WERI-Rb-1 (cell line): Measurements from ENCODE around the gene TRIM39.

Source experiments
- DNase-seq: peaks from one replicate; pipeline ENCODE4 v3.0.0-alpha.2; 2020
- H3K27ac ChIP-seq: fragments of 250-450 bp; sonication (Bioruptor Pico); 2 replicates; pipeline ENCODE4 v1.5.1; 2020; ENCODE audit warnings: mild to moderate bottlenecking, moderate library complexity
- H3K27me3 ChIP-seq: fragments of 250-450 bp; sonication (Bioruptor Pico); 2 replicates; pipeline ENCODE4 v1.5.1; 2021; ENCODE audit warnings: mild to moderate bottlenecking, low read depth, moderate library complexity; ENCODE audit not compliant: insufficient read depth, severe bottlenecking
- H3K36me3 ChIP-seq: fragments of 250-450 bp; sonication (Bioruptor Pico); 2 replicates; pipeline ENCODE4 v1.5.1; 2020; ENCODE audit warnings: mild to moderate bottlenecking, moderate library complexity
- H3K4me3 ChIP-seq: 2 replicates; pipeline ENCODE4 v1.5.1; 2011; ENCODE audit warnings: low read depth, mild to moderate bottlenecking, control low read depth, low read length
- H3K9me3 ChIP-seq: fragments of 250-450 bp; sonication (Bioruptor Pico); 2 replicates; pipeline ENCODE4 v1.5.1; 2021; ENCODE audit warnings: mild to moderate bottlenecking, moderate library complexity; ENCODE audit not compliant: severe bottlenecking
- TF ChIP-seq, protein P1 (sequence below): IDR thresholded peaks from 2 replicates; pipeline ENCODE4 v1.5.1; 2011; ENCODE audit warnings: low read depth, mild to moderate bottlenecking, control low read depth, inconsistent platforms, low read length

Gene TRIM39

DNA sequence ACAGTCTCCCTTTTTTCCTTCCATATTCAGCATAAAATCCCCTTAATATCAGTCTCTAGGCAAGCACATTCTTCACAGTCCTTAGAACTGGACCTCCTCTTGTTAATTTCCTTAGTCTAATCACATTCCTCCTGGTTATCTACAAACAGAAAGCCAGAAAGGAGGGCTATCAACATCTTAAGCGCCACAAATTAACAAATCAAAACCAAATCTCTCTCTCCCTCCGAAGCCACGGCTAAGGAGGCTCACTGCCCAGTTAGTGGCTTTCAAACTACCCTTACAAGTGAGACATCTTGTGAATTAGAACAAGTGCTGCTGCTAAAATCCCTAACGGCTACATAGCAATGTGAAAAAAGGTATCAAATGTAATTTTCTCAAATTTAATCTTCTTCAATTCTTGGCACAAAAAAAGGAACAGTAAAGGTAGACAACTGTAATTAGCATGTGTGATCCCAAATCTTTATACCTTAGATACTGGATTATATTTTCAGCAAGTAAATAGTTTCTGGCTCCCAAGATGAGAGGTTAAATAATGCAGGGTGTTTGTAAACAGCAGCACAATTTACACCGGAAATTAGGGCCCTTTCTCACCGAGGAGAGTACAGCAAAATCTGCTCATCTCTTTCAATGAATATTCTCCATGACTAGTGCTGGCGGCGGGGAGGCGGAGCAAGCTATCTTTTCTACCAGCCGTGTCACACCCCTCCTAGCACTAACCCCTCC, 1.4 kb upstream of the TRIM39 start:
- TF ChIP-seq, protein P1, sequence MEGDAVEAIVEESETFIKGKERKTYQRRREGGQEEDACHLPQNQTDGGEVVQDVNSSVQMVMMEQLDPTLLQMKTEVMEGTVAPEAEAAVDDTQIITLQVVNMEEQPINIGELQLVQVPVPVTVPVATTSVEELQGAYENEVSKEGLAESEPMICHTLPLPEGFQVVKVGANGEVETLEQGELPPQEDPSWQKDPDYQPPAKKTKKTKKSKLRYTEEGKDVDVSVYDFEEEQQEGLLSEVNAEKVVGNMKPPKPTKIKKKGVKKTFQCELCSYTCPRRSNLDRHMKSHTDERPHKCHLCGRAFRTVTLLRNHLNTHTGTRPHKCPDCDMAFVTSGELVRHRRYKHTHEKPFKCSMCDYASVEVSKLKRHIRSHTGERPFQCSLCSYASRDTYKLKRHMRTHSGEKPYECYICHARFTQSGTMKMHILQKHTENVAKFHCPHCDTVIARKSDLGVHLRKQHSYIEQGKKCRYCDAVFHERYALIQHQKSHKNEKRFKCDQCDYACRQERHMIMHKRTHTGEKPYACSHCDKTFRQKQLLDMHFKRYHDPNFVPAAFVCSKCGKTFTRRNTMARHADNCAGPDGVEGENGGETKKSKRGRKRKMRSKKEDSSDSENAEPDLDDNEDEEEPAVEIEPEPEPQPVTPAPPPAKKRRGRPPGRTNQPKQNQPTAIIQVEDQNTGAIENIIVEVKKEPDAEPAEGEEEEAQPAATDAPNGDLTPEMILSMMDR, result no peak
- peak; percentile 83 for DNase-seq
- peaks cover 46% of the 10 kb centered on the region for H3K36me3 ChIP-seq
- peak overlapping the region; percentile 61 for H3K4me3 ChIP-seq
- H3K27ac ChIP-seq, result peak overlapping the region; percentile 97
- no peaks in the 10 kb centered on the region for H3K9me3 ChIP-seq
- no peaks in the 10 kb centered on the region for H3K27me3 ChIP-seq

DNA sequence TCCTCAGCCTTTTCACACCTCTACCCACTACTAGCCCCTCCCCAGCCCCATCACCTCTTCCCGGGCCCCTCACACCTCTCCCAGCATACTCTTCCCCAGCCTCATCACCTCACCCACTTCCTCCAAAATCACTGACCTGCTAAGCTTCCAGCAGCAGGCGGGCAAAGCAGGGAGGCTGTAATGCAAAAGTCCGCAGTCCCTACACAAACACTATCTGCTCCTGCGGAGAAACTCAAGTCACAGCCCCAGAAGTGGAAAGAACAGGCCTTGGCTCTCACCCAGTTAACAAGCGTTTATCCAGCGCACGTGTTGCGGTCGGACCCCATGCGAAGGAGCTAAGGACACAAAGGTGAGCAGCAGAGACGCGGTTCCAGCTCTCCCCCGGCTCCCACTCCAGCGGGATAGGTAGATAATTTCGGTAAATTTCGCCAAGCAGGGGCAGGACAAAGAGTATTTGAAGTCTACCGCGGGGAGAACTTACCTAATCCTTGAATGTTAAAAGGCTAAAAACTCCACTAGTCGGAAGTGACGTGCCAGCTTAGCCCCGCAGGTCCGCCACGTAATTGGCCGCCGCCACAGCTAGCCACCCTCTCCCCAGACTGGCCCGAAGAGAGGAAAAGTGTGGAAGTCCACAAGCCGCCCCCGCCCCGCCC, 728 bp upstream of the TRIM39 start:
- Histone ChIP-seq H3K4me3 (peak overlapping the region; percentile 61), H3K27me3 (no peaks in the 10 kb centered on the region), H3K27ac (peak overlapping the region; percentile 97), H3K36me3 (peaks cover 53% of the 10 kb centered on the region), H3K9me3 (no peaks in the 10 kb centered on the region)
- no peak for DNase-seq
- TF ChIP-seq, protein P1, result no peak

DNA sequence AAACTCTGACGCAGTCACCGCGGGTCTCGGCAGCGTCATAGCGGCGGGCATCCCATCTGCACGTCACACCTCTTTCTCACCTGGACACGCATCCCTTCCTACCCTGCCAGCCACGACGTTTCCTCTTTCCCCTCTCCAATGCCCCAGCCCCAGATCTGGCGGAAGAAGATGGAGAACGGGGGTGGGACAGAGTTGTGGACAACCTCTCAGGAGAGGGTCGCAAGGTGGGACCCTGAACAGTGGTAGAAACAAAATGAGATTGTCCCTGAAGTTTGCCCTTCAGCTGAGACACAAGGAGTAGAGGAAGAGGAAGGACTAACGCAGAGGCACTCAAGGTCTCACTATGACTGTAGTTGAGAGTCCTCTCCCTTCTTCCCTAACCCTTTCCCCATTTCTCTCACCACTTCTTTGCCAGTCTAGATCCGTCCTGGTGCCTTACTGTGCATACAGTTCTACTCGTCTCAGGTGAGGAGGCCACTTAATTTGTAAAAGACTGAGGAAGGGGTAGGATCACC, 562 bp downstream of the TRIM39 start:
- TF ChIP-seq, protein P1, result no peak
- Histone ChIP-seq H3K36me3 (peaks cover 62% of the 10 kb centered on the region), H3K4me3 (peak overlapping the region; percentile 61), H3K27me3 (no peaks in the 10 kb centered on the region), H3K9me3 (no peaks in the 10 kb centered on the region), H3K27ac (peak overlapping the region; percentile 97)
- DNase-seq, result no peak

DNA sequence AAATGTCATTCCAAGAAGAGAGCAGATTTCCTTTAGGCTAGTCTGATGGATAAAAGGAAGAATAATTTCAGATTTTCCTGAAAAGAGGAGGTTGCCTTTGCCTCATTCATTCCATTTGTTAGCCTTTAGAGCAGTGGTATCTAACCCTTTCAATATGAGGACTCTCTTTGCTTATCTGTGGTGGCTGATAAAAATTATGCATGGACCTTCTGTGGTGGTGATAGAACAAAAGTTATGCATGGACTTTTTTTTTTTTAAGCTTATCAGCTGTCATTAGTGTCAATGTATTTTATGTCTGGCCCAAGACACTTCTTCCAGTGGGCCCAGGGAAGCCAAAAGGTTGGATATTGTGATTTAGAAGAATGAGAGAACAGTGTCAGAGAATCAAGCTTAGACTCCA, 1.7 kb downstream of the TRIM39 start:
- H3K27me3 ChIP-seq, result no peaks in the 10 kb centered on the region
- H3K27ac ChIP-seq, result no peak overlapping the region
- H3K36me3 ChIP-seq, result peaks cover 64% of the 10 kb centered on the region
- no peak for DNase-seq
- H3K4me3 ChIP-seq, result no peak overlapping the region
- TF ChIP-seq, protein P1, result no peak
- H3K9me3 ChIP-seq, result no peaks in the 10 kb centered on the region

DNA sequence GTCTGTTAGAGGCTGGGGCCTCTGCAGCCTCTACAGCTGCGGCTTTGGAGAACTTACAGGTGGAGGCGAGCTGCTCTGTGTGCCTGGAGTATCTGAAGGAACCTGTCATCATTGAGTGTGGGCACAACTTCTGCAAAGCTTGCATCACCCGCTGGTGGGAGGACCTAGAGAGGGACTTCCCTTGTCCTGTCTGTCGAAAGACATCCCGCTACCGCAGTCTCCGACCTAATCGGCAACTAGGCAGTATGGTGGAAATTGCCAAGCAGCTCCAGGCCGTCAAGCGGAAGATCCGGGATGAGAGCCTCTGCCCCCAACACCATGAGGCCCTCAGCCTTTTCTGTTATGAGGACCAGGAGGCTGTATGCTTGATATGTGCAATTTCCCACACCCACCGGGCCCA, 2.6 kb downstream of the TRIM39 start:
- TF ChIP-seq, protein P1, result no peak
- Histone ChIP-seq H3K27ac (no peak overlapping the region), H3K4me3 (no peak overlapping the region), H3K36me3 (peaks cover 63% of the 10 kb centered on the region), H3K27me3 (no peaks in the 10 kb centered on the region), H3K9me3 (no peaks in the 10 kb centered on the region)
- no peak for DNase-seq
